Lung (tissue), 12 donors: ENCODE results near the gene TAAR2. TPM values are rescaled to one million over a fixed set of nuclear protein-coding genes. Genes with fewer than 3 reads are reported as not detected.

Experiments used
- ATAC-seq: fragments of 200-7000 bp; cut with Tn5 transposase; one replicate; pipeline ENCODE4 v1.9.1; 2020; ENCODE audit warnings: moderate number of reproducible peaks; ENCODE audit not compliant: insufficient read depth, low FRiP score
- DNase-seq, 3 donors: peaks; one replicate each; pipeline ENCODE4 v3.0.0-alpha.2; 2013 to 2017
- H3K27ac ChIP-seq, 2 donors: one replicate each; pipeline ENCODE4 v1.5.1; 2013; ENCODE audit warnings: mild to moderate bottlenecking in 2 of 2, moderate library complexity in 2 of 2, control low read depth in 1 of 2, inconsistent platforms in 1 of 2, low read depth in 1 of 2, low read length in 1 of 2
- H3K27me3 ChIP-seq, 3 donors: one replicate each; pipeline ENCODE4 v1.5.1; 2013; ENCODE audit warnings: low read length in 2 of 3; ENCODE audit not compliant: control insufficient read depth in 3 of 3, insufficient read depth in 3 of 3
- H3K36me3 ChIP-seq, 4 donors: one replicate each; pipeline ENCODE4 v1.5.1; 2013; ENCODE audit warnings: low read length in 4 of 4, mild to moderate bottlenecking in 1 of 4, moderate library complexity in 1 of 4; ENCODE audit not compliant: control insufficient read depth in 4 of 4, insufficient read depth in 4 of 4
- H3K4me1 ChIP-seq, 5 donors: one replicate each; pipeline ENCODE4 v1.5.1; 2013; ENCODE audit warnings: low read length in 5 of 5, mild to moderate bottlenecking in 2 of 5, moderate library complexity in 1 of 5; ENCODE audit not compliant: control insufficient read depth in 5 of 5, insufficient read depth in 5 of 5
- H3K4me3 ChIP-seq: one replicate; pipeline ENCODE4 v1.5.1; 2013; ENCODE audit warnings: mild to moderate bottlenecking, control low read depth, moderate library complexity
- H3K9ac ChIP-seq, 2 donors: one replicate each; pipeline ENCODE4 v1.5.1; 2013; ENCODE audit warnings: low read length in 2 of 2, control low read depth in 1 of 2; ENCODE audit not compliant: insufficient read depth in 1 of 2
- H3K9me3 ChIP-seq, 4 donors: one replicate each; pipeline ENCODE4 v1.5.1; 2013; ENCODE audit warnings: low read length in 3 of 4, mild to moderate bottlenecking in 1 of 4, moderate library complexity in 1 of 4; ENCODE audit not compliant: control insufficient read depth in 4 of 4, insufficient read depth in 3 of 4
- WGBS, 2 donors: extraction: QIAGEN DNeasy Blood & Tissue Kit; methylation state at CpG; one replicate each; pipeline ENCODE4 v1.1.7; 2013; 5-methylcytosine and 5-hydroxymethylcytosine counted together
- polyA plus RNA-seq, 2 donors: library from polyadenylated mRNA; stranded (reverse); fragments of 200-250 nt; gene quantifications; one replicate each; pipeline ENCODE4 v1.2.1, GENCODE V29; 2013
- total RNA-seq, 2 donors: library from RNA; depleted of rRNA in 1 of 2; stranded (reverse); fragments of >200 nt in 1 of 2; gene quantifications; one replicate each; pipeline ENCODE4 v1.2.1, GENCODE V29; 2014 to 2021
- TF ChIP-seq, protein P1 (sequence below): IDR thresholded peaks from 2 replicates; pipeline ENCODE4 v1.5.1; 2012; ENCODE audit warnings: mild to moderate bottlenecking; ENCODE audit errors: control extremely low read depth, extremely low read depth
- donor health status: control.
- donor health status: control.
- donor health status: Bipolar disorder and iron deficiency.
- donor health status: healthy.
- donor health status: DM: yes; HTN: yes; CAD: no.

Gene TAAR2
- total and polyA plus RNA-seq, 4 donors: not detected

DNA sequence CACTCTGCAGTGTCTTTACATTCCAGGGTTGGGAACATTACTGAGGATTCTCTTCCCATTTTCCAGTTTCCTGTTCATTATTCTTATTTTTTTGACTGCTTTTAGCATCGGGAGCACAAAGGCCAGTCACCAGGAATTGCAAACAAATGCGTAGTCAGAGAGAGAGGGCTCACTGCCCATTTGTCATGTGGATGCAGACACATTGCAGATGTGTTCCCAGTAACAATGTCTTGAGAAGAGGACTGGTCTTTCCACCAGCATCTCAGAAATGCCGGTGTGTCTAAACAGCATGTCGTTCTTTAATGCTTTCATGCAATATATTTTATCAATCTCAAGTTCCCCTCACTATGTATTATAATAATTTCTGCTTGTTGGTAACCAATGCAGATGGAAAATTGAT is 54.9 kb downstream of the TAAR2 start:
- 57 to 72% methylated on average over 4 of the region's 4 CpGs for WGBS, 2 donors

DNA sequence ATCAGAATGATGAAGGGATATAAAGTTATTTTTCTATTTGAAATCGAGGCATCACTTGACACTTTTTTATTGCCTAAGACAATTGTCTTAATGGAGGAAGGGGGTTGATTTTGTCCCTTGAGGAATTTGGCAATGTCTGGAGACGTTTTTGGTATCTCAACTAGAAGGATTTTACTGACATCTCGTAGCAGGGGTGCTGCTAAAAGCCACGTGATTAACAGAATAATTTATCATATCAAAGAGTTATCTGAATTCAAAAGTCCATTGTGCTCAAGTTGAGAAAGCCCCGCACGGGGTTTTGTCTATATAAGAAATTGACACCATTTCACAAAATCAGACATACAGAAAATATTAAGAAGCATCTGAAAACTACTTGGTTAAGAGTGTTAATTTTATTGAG is 55.5 kb downstream of the TAAR2 start:
- Histone ChIP-seq H3K27me3 (peaks cover 0 to 3% (median 0%) of the 10 kb centered on the region in 3 donors), H3K9ac (no peak overlapping the region), H3K36me3 (no peaks in the 10 kb centered on the region), H3K4me1 (no peaks in the 10 kb centered on the region), H3K27ac (no peak overlapping the region), H3K9me3 (peaks cover 0 to 1% (median 0%) of the 10 kb centered on the region in 4 donors), H3K4me3 (no peak overlapping the region)
- DNase-seq (no peak), ATAC-seq (no peak)
- WGBS, 2 donors: 60 to 70% methylated on average over 6 of the region's 6 CpGs
- TF ChIP-seq, protein P1, sequence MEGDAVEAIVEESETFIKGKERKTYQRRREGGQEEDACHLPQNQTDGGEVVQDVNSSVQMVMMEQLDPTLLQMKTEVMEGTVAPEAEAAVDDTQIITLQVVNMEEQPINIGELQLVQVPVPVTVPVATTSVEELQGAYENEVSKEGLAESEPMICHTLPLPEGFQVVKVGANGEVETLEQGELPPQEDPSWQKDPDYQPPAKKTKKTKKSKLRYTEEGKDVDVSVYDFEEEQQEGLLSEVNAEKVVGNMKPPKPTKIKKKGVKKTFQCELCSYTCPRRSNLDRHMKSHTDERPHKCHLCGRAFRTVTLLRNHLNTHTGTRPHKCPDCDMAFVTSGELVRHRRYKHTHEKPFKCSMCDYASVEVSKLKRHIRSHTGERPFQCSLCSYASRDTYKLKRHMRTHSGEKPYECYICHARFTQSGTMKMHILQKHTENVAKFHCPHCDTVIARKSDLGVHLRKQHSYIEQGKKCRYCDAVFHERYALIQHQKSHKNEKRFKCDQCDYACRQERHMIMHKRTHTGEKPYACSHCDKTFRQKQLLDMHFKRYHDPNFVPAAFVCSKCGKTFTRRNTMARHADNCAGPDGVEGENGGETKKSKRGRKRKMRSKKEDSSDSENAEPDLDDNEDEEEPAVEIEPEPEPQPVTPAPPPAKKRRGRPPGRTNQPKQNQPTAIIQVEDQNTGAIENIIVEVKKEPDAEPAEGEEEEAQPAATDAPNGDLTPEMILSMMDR: no peak

More for the DNA sequence above, 54.9 kb downstream of the TAAR2 start:
- Histone ChIP-seq H3K9ac (no peak overlapping the region), H3K36me3 (no peaks in the 10 kb centered on the region), H3K4me3 (no peak overlapping the region), H3K27ac (no peak overlapping the region), H3K4me1 (no peaks in the 10 kb centered on the region), H3K27me3 (peaks cover 0 to 3% (median 0%) of the 10 kb centered on the region in 3 donors), H3K9me3 (peaks cover 0 to 1% (median 0%) of the 10 kb centered on the region in 4 donors)
- TF ChIP-seq, protein P1: no peak
- no peak for DNase-seq
- no peak for ATAC-seq

DNA sequence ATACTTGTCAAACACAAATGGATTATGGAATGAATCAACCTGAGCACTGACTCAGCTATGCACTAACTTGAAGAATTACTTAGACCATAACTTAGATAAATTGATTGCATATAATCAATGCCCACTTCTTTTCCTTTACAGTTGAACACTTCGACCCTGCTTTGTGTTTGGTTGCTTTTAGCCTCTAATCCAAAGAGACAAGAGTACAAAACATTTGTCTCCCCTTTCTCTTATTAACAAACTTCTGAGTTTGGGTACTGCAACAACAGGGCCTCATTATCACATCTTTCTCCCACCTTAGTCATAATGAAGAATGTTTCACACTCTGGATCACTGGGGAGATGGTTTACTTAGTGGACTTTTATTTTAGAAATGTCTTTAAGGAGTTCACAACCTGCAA is 56.5 kb downstream of the TAAR2 start:
- H3K27ac ChIP-seq: no peak overlapping the region
- DNase-seq (no peak), ATAC-seq (no peak)
- TF ChIP-seq, protein P1: no peak
- WGBS, 2 donors: 81 to 91% methylated on average over 1 of the region's 1 CpG
- H3K4me3 ChIP-seq: no peak overlapping the region
- H3K27me3 ChIP-seq: peaks cover 0 to 3% (median 0%) of the 10 kb centered on the region in 3 donors
- no peak overlapping the region for H3K9ac ChIP-seq
- H3K4me1 ChIP-seq: no peaks in the 10 kb centered on the region
- H3K36me3 ChIP-seq: no peaks in the 10 kb centered on the region
- H3K9me3 ChIP-seq: peaks cover 0 to 1% (median 0%) of the 10 kb centered on the region in 4 donors

Other genes with a start within 250 kb of the TAAR2 start
- gene MOXD1, start 222.8 kb downstream of the TAAR2 start, total RNA-seq: 10 to 100 TPM; 30.8 to 37.5 TPM
- gene MOXD1, start 222.8 kb downstream of the TAAR2 start, polyA plus RNA-seq: 1 to 10 TPM; 4.5 to 4.6 TPM
- 10 to 100 TPM; 61.2 to 84.8 TPM for gene STX7, start 111.2 kb downstream of the TAAR2 start, total RNA-seq
- 10 to 100 TPM; 14.8 to 39.3 TPM for gene STX7, start 111.2 kb downstream of the TAAR2 start, polyA plus RNA-seq
- not detected for gene TAAR9, start 86.0 kb downstream of the TAAR2 start, total RNA-seq
- not detected for gene TAAR9, start 86.0 kb downstream of the TAAR2 start, polyA plus RNA-seq
- not detected for gene TAAR8, start 71.6 kb downstream of the TAAR2 start, total RNA-seq
- not detected for gene TAAR8, start 71.6 kb downstream of the TAAR2 start, polyA plus RNA-seq
- not detected for gene TAAR6, start 54.0 kb downstream of the TAAR2 start, total RNA-seq
- not detected for gene TAAR6, start 54.0 kb downstream of the TAAR2 start, polyA plus RNA-seq
- gene TAAR5, start 34.5 kb downstream of the TAAR2 start, total RNA-seq: not detected
- not detected for gene TAAR5, start 34.5 kb downstream of the TAAR2 start, polyA plus RNA-seq
- gene TAAR1, start 34.9 kb upstream of the TAAR2 start, total RNA-seq: not detected
- gene TAAR1, start 34.9 kb upstream of the TAAR2 start, polyA plus RNA-seq: under 1 TPM in 1 of 2 donors, not detected in 1; 0.06 TPM
- 1 to 10 TPM; 3.1 to 3.5 TPM for gene VNN1, start 89.8 kb upstream of the TAAR2 start, total RNA-seq
- gene VNN1, start 89.8 kb upstream of the TAAR2 start, polyA plus RNA-seq: 10 to 100 TPM in 1 of 2 donors, 1 to 10 TPM in 1; 2.2 to 64.9 TPM
- gene VNN2, start 133.6 kb upstream of the TAAR2 start, total RNA-seq: 10 to 100 TPM; 10.3 to 34.0 TPM
- gene VNN2, start 133.6 kb upstream of the TAAR2 start, polyA plus RNA-seq: 10 to 100 TPM in 1 of 2 donors, 1 to 10 TPM in 1; 2.8 to 59.8 TPM
- gene SLC18B1, start 174.4 kb upstream of the TAAR2 start, total RNA-seq: 10 to 100 TPM; 10.2 to 20.9 TPM
- 10 to 100 TPM in 1 of 2 donors, 1 to 10 TPM in 1; 5.6 to 10.5 TPM for gene SLC18B1, start 174.4 kb upstream of the TAAR2 start, polyA plus RNA-seq
- gene RPS12, start 190.3 kb upstream of the TAAR2 start, total RNA-seq: 1,000 to 10,000 TPM; 1,097 to 1,219 TPM
- 1,000 to 10,000 TPM; 1,920 to 2,487 TPM for gene RPS12, start 190.3 kb upstream of the TAAR2 start, polyA plus RNA-seq